HG03097 (cell line): ENCODE data around the gene SPAAR.
"Not testable (repeated sequence)": the region's sequence is repeated elsewhere in the genome, so short reads cannot be mapped to it uniquely, and the experiment has no call there.

Experiments
- ATAC-seq: cut with Tn5 transposase; IDR thresholded peaks from one replicate; pipeline ENCODE4 v1.9.1; 2021; ENCODE audit not compliant: unreplicated experiment, low FRiP score

The SPAAR gene, protein sequence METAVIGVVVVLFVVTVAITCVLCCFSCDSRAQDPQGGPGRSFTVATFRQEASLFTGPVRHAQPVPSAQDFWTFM

GRCh38 chr9:35909274-35909673 is at the start of gene SPAAR:
SPAAR (plus strand) TSS chr9:35909490; CDS start chr9:35910464, 974 bp downstream.
- ATAC-seq = no peak

DNA sequence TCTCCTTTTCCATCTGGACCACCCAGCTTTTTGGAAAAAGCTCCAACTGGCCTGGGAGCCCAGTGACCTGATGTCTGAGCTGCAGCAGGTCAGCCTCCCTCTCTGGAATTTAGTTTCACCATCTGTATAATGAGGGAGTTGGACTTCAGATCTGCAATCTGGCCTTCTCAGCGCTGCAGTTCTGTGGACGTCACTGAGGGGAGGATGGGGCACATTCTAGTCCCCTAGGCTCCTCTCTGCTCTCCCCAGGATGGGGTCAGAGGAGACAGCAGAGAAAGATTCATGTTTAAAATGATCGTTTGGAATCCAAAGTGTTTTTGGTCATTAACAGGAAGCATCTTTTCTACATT is 49.3 kb upstream of the SPAAR start:
- ATAC-seq = no peak

- ATAC-seq = no peak
These were observed 48.0 kb upstream of the SPAAR start for GRCh38 chr9:35861161-35861897.

DNA sequence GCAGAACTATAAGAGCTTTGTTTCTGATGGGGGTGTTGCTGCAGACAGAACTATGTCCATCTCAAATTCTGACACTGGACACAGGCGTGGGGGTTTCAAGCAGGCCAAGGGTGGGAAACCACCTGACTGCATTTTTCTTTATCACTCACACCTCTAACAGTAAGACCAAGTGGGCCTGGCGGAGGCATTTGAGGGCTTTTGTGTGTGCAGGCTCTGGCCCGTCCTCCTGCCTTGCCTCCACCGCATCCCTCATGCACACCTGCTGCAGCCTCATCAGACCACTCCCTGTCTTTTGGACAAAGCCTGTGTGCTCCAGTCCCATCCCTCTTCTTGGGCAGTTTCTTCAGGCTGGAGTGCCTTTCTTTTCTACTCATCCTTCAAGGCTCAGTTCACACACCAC is 47.0 kb upstream of the SPAAR start:
- no peak for ATAC-seq

GRCh38 chr9:35863583-35863982 is 45.7 kb upstream of the SPAAR start:
- ATAC-seq = no peak

DNA sequence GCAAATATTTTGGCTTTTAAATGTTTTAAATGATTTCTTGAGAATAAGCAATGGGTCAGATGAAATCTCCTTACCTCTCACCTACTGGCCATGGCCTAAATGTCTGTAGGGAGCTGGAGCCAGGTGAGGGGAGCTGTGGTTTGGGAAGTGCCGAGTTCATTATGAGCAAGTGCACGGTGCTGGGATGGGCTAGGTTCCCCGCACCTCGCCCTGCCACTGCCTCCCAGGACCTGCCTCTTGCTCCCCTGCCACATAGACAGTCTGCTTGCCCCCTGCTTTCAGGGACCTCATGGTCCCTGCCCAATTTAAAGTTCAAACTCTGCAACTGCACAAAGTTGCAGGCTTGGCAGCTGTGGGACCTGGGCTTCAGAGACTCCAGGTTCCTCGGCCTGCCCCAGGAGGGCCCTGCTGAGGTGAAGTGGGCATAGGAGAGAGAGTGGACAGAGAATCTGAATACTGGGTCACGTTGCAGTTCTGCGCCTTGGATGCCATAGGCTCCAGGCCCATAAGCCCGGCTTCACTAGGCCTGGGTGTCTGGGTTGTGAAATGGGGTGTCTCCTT is 44.5 kb upstream of the SPAAR start:
- ATAC-seq = no peak

DNA sequence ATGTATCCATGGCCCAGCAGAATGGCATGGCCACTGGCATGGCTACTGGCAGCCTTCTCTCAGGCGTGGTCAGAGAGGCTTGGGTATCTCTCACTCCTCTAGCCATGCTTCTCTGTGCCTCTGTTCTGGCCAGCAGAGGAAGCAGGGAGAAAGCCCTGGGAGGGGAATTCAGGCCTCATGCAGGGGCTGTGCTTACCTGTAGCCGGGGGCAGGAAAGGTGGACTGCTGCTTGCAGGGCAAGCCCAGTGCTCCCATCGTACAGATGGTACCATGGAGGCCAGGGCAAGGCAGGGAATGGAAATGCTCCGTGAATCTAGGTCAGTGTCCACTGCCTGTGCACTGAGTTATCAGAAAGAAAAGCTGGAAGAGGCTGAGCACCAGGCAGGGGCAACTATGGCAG is 41.8 kb upstream of the SPAAR start:
- no peak for ATAC-seq

DNA sequence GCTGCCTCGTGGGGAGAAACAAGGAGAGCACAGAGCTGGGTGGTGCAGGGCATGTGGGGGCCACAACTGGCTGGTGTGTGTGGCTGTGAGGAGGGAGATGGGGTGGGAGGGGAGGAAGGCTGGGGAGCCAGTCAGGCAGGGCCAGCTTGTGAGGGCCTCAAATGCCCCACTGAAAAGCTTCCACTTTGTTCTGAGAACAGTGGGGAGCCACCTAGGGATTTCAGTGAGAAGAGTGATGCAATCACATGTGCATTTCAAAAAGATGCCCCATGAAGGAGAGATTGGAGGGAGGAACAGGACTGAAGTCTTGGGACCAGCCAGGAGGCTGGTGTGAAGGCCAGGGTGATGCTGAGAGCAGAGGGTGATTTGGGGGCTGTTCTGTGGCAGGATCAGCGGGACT is 40.4 kb upstream of the SPAAR start:
- no peak for ATAC-seq

DNA sequence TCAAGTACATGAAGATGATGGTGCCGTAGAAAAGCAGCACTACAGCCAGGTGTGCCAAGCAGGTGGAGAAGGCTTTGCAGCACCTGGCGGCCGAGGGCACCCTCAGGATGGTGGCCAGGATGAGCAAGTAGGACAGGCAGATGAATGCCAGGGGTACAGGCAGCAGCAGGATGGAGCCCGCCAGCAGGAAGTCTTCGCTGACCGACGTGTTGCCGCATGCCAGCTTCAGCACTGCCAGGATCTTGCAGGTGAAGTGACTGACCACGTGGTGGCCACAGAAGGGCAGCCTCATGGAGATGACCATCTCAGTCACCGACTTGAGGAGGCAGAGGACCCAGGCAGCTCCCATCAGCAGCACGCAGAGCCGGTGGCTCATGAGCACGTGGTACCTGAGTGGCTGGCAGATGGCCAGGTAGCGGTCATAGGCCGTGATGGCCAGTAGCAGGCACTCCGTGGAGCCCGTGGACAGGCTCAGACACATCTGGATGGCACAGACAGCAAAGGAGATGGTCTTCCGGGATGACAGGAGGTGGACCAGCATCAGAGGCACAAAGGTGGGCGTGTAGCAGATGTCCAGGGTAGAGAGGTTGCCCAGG is 39.6 kb upstream of the SPAAR start:
- no peak for ATAC-seq

DNA sequence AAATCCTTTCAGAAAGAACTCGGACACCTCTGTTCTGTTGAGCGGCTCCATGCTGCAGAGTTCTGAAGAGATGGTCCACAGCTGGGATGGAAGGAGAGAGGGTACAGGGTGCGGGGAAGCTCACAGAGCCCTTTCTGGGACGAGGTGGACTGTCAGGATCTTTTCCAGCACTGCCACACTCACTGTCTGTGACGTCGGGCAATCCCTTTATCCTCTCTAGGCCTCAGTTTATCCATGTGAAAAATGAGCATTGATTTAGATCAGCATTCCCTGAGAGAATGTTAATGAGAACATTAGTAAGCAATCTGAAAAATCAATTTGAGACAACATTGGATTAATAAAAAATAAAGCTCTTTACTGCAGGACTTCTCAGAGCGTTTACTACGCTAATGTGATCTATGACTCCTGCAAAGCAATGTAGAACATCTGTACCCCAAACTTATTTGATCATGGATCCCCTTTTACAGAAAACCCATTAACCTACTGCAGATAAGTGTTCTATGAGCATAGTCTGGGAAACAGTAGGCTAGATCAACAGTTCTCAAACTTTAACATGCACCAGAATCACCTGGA is 38.9 kb upstream of the SPAAR start, which contains the start of gene OR13J1:
OR13J1 (minus strand) TSS at position 51 of the 573 bp plus-strand sequence; CDS start at position 51, 0 bp downstream.
- ATAC-seq = no peak

- no peak for ATAC-seq
These were observed 37.7 kb upstream of the SPAAR start for GRCh38 chr9:35871545-35871944.

DNA sequence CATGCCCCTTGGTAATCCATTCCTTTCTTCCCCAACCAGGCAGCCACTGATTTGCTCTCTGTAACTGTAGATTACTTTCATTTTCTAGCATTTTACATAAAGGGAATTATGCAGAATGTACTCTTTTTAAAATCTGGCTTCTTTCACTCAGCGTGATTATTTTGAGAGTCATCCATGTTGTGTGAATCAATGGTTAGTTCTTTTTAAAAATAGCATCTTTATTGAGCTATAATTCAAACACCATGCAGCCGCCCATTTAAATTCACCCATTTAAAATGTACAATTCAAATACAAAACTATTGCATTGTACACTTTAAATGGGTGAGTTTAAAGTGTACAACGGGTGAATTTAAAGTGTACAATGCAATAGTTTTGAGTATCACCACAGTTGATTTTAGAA is 36.8 kb upstream of the SPAAR start:
- ATAC-seq = no peak

- no peak for ATAC-seq
These were observed 26.9 kb upstream of the SPAAR start for GRCh38 chr9:35882263-35882848.

DNA sequence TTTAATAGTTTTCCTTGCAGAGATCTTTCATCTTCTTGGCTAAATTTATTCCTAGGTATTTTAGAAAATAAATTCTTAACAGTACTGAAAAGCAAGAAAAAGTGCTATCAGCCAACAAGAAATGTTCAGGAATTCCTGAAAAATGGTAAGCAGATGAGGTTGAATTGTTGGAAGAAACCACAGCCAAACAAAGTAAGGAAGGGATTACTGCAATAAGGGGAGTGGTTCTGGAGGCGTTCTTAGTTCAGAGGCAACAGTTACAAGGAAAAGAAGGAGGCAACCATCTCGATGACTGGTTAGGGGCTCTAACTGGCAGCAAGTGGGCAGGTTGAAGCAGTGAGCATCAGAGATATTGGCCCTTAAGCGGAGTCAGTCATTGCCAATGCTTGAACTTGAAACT is 26.3 kb upstream of the SPAAR start:
- ATAC-seq = no peak

DNA sequence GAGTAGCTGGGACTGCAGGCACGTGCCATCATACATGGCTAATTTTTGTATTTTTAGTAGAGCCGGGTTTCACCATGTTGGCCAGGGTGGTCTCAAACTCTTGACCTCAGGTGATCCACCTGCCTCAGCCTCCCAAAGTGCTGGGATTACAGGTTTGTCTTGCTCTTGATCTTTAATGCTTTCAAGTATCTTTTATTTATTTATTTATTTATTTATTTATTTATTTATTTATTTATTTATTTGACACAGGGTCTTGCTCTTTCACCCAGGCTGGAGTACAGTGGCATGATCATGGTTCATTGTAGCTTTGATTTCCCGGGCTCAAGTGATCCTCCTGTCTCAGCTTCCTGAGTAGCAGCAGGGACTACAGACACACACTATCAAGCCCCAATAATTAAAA is 24.4 kb upstream of the SPAAR start:
- ATAC-seq = not testable (repeated sequence)

GRCh38 chr9:35891646-35892045 is 17.6 kb upstream of the SPAAR start:
- no peak for ATAC-seq

- no peak for ATAC-seq
These were observed 17.2 kb upstream of the SPAAR start for GRCh38 chr9:35892051-35892450.

GRCh38 chr9:35896570-35896969 is 12.7 kb upstream of the SPAAR start:
- no peak for ATAC-seq

GRCh38 chr9:35897376-35898099 is 11.8 kb upstream of the SPAAR start:
- not testable (repeated sequence) for ATAC-seq

GRCh38 chr9:35898337-35898736 is 11.0 kb upstream of the SPAAR start:
- no peak for ATAC-seq

DNA sequence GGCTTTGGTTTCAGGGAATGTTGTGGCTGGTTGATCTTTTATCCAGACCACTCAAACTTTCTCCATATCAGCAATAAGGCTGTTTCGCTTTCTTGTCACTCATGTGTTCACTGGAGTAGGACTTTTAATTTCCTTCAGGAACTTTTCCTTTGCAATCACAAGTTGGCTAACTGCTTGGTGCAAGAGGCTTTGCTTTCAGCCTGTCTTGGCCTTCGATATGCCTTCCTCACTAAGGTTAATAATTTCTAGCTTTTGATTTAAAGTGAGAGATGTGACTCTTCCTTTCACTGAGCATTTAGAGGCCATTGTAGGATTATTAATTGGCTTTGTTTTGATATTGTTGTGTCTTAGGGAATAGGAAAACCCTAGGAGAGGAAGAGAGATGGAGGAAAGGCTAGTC is 10.3 kb upstream of the SPAAR start:
- ATAC-seq = no peak
